HEK293 (cell line): ENCODE results near the gene PTPRCAP.

Source experiments
- CTCF ChIA-PET: fragments of 350-600 bp; formaldehyde crosslinking; extraction: SDS; loops from one replicate; lab custom pipeline; 2021; ENCODE audit warnings: antibody characterized with exemption; lab: Yijun Ruan, JAX
- POLR2A ChIA-PET: fragments of 300-600 bp; formaldehyde crosslinking; extraction: SDS; loops from one replicate; lab custom pipeline; 2020; ENCODE audit warnings: antibody characterized with exemption, inconsistent platforms; lab: Yijun Ruan, JAX
- H3K27ac ChIP-seq: fragments of 200-500 bp; sonication (Bioruptor generic); 2 replicates; pipeline ENCODE4 v1.5.1; 2014; ENCODE audit warnings: low read depth, low read length, control low read depth, inconsistent platforms; ENCODE audit errors: extremely low read depth
- H3K36me3 ChIP-seq, 2 experiments: fragments of 200-500 bp in 1 of 2; sonication (Bioruptor generic) in 1 of 2; 1 replicate in 1 of 2; 2 replicates in 1 of 2; pipeline ENCODE4 v1.5.1; 2014 to 2017; ENCODE audit warnings: inconsistent platforms in 2 of 2, low read length in 2 of 2; ENCODE audit not compliant: control insufficient read depth in 2 of 2, insufficient read depth in 1 of 2
- H3K4me1 ChIP-seq: fragments of 200-500 bp; sonication (Bioruptor generic); 2 replicates; pipeline ENCODE4 v1.5.1; 2014; ENCODE audit warnings: mild to moderate bottlenecking, low read length, inconsistent platforms; ENCODE audit not compliant: control insufficient read depth, insufficient read depth
- H3K4me3 ChIP-seq: 2 replicates; pipeline ENCODE4 v1.5.1; 2011; ENCODE audit warnings: low read depth, mild to moderate bottlenecking, control low read depth, low read length, moderate library complexity
- H3K9me3 ChIP-seq: fragments of 200-500 bp; sonication (Bioruptor generic); 2 replicates; pipeline ENCODE4 v1.5.1; 2014; ENCODE audit warnings: low read depth, low read length, inconsistent platforms; ENCODE audit not compliant: control insufficient read depth, insufficient read depth
- GLIS1 ChIP-seq: fragments of 450-650 bp; formaldehyde crosslinking; IDR thresholded peaks from 2 replicates; pipeline ENCODE4 v1.5.1; 2016; ENCODE audit warnings: missing biosample characterization, missing genetic modification characterization
- HOXD13 ChIP-seq: sonication (generic); formaldehyde crosslinking; IDR thresholded peaks from 2 replicates; pipeline ENCODE4 v1.8.0; 2022; ENCODE audit warnings: missing genetic modification reagents, borderline replicate concordance
- PATZ1 ChIP-seq: fragments of 450-650 bp; formaldehyde crosslinking; IDR thresholded peaks from 2 replicates; pipeline ENCODE4 v1.5.1; 2016; ENCODE audit warnings: missing biosample characterization, missing genetic modification characterization
- PRDM6 ChIP-seq: fragments of 450-650 bp; formaldehyde crosslinking; IDR thresholded peaks from 2 replicates; pipeline ENCODE4 v1.5.1; 2017; ENCODE audit warnings: missing biosample characterization, missing genetic modification characterization
- SP3 ChIP-seq: fragments of 450-650 bp; formaldehyde crosslinking; IDR thresholded peaks from 2 replicates; pipeline ENCODE4 v1.5.1; 2016; ENCODE audit warnings: missing biosample characterization, missing genetic modification characterization
- YY2 ChIP-seq: fragments of 450-650 bp; formaldehyde crosslinking; IDR thresholded peaks from 2 replicates; pipeline ENCODE4 v1.5.1; 2016; ENCODE audit warnings: missing biosample characterization, missing genetic modification characterization
- ZBTB21 ChIP-seq: fragments of 450-650 bp; formaldehyde crosslinking; IDR thresholded peaks from 2 replicates; pipeline ENCODE4 v1.5.1; 2017; ENCODE audit warnings: missing biosample characterization, missing genetic modification characterization
- ZNF169 ChIP-seq: fragments of 450-650 bp; formaldehyde crosslinking; IDR thresholded peaks from 2 replicates; pipeline ENCODE4 v1.5.1; 2016; ENCODE audit warnings: missing biosample characterization, missing genetic modification characterization
- ZNF175 ChIP-seq: fragments of 450-650 bp; formaldehyde crosslinking; IDR thresholded peaks from 2 replicates; pipeline ENCODE4 v1.5.1; 2016; ENCODE audit warnings: missing biosample characterization, missing genetic modification characterization
- ZNF37A ChIP-seq: fragments of 450-650 bp; IDR thresholded peaks from 2 replicates; pipeline ENCODE4 v1.5.1; 2018; ENCODE audit warnings: missing biosample characterization, missing genetic modification characterization
- ZNF473 ChIP-seq: fragments of 450-650 bp; formaldehyde crosslinking; IDR thresholded peaks from 2 replicates; pipeline ENCODE4 v1.5.1; 2017; ENCODE audit warnings: missing biosample characterization, missing genetic modification characterization
- ZNF510 ChIP-seq: fragments of 450-650 bp; formaldehyde crosslinking; IDR thresholded peaks from 2 replicates; pipeline ENCODE4 v1.5.1; 2018; ENCODE audit warnings: mild to moderate bottlenecking, missing genetic modification characterization, missing biosample characterization; ENCODE audit not compliant: insufficient replicate concordance
- ZNF596 ChIP-seq: fragments of 450-650 bp; IDR thresholded peaks from 2 replicates; pipeline ENCODE4 v1.5.0; 2018; ENCODE audit warnings: missing biosample characterization, mild to moderate bottlenecking, missing genetic modification characterization, moderate library complexity
- ZNF623 ChIP-seq: fragments of 450-650 bp; formaldehyde crosslinking; IDR thresholded peaks from 2 replicates; pipeline ENCODE4 v1.5.1; 2016; ENCODE audit warnings: missing biosample characterization, missing genetic modification characterization
- ZNF639 ChIP-seq: fragments of 450-650 bp; formaldehyde crosslinking; IDR thresholded peaks from 2 replicates; pipeline ENCODE4 v1.5.1; 2016; ENCODE audit warnings: missing biosample characterization, missing genetic modification characterization
- ZNF658 ChIP-seq: fragments of 450-650 bp; formaldehyde crosslinking; IDR thresholded peaks from 2 replicates; pipeline ENCODE4; 2016; ENCODE audit warnings: missing biosample characterization, missing genetic modification characterization
- ZNF747 ChIP-seq: fragments of 450-650 bp; formaldehyde crosslinking; IDR thresholded peaks from 2 replicates; pipeline ENCODE4 v1.5.1; 2016; ENCODE audit warnings: missing biosample characterization, missing genetic modification characterization
- ZNF837 ChIP-seq: fragments of 450-650 bp; formaldehyde crosslinking; IDR thresholded peaks from 2 replicates; pipeline ENCODE4 v1.5.1; 2016; ENCODE audit warnings: missing biosample characterization, missing genetic modification characterization
- ZSCAN4 ChIP-seq: fragments of 450-650 bp; formaldehyde crosslinking; IDR thresholded peaks from 2 replicates; pipeline ENCODE4 v1.5.1; 2017; ENCODE audit warnings: missing biosample characterization, missing genetic modification characterization
- TF ChIP-seq, protein P1 (sequence below): fragments of 450-650 bp; formaldehyde crosslinking; IDR thresholded peaks from 2 replicates; pipeline ENCODE4; 2016; ENCODE audit warnings: missing biosample characterization, missing genetic modification characterization
- TF ChIP-seq, protein P2 (sequence below): fragments of 450-650 bp; formaldehyde crosslinking; IDR thresholded peaks from 2 replicates; pipeline ENCODE4 v1.5.1; 2016; ENCODE audit warnings: missing biosample characterization, missing genetic modification characterization

Gene PTPRCAP

DNA sequence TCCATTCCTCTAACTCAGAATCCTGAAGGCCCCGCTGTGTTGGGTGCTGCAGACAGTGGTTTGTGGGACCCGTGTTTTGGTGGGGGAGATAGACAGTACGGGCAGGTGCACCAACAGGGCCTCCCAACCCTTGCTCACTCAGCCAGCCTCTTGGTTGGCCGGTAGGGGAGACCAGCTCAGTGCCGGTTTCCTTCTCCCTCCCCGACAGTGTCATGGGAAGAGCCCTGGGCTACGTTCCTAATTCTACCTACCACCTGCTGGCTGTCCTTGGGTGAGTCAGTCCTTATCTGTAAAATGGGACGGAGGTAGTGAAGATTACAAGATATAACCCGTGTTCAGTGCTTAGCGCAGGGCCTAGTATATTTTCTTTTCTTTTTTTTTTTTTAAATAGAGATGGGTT is 25.7 kb upstream of the PTPRCAP start:
- no peaks in the 10 kb centered on the region for H3K9me3 ChIP-seq
- TF ChIP-seq ZNF837 (tag by site-specific recombination) (no peak), ZNF175 (no peak), ZNF623 (no peak), ZNF658 (no peak), ZBTB21 (no peak), ZNF510 (tag by site-specific recombination) (no peak), SP3 (tag by site-specific recombination) (no peak), ZNF37A (tag by site-specific recombination) (no peak), ZNF639 (tag by site-specific recombination) (no peak), ZNF169 (tag by site-specific recombination) (no peak), ZSCAN4 (tag by site-specific recombination) (no peak), ZNF596 (tag by site-specific recombination) (no peak), PATZ1 (tag by site-specific recombination) (no peak), GLIS1 (tag by site-specific recombination) (no peak), ZNF473 (no peak), ZNF747 (tag by site-specific recombination) (no peak)
- TF ChIP-seq, protein P1, sequence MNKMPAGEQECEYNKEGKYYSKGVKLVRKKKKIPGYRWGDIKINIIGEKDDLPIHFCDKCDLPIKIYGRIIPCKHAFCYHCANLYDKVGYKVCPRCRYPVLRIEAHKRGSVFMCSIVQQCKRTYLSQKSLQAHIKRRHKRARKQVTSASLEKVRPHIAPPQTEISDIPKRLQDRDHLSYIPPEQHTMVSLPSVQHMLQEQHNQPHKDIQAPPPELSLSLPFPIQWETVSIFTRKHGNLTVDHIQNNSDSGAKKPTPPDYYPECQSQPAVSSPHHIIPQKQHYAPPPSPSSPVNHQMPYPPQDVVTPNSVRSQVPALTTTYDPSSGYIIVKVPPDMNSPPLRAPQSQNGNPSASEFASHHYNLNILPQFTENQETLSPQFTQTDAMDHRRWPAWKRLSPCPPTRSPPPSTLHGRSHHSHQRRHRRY = no peak
- TF ChIP-seq, all 188 proteins: peak for 0
- Histone ChIP-seq H3K4me3 (no peak overlapping the region), H3K36me3 (no peaks in the 10 kb centered on the region), H3K4me1 (no peaks in the 10 kb centered on the region; the same call in 1 of the 2 replicates), H3K27ac (no peak overlapping the region)
- ChIA-PET CTCF (interaction anchor here (0.6 kb wide), 1 partner anchor 34 kb away, joined by 4 read pairs; no protein-coding TSS in a partner anchor), POLR2A (interaction anchor here (0.7 kb wide), 2 partner anchors 87 to 1238 kb away, joined by 3 read pairs; no protein-coding TSS in a partner anchor)

- ChIA-PET CTCF (interaction anchor here (0.6 kb wide), 1 partner anchor 94 kb away, joined by 3 read pairs; no protein-coding TSS in a partner anchor), POLR2A (no interaction called here)
- no peaks in the 10 kb centered on the region for H3K9me3 ChIP-seq
- TF ChIP-seq, protein P2, sequence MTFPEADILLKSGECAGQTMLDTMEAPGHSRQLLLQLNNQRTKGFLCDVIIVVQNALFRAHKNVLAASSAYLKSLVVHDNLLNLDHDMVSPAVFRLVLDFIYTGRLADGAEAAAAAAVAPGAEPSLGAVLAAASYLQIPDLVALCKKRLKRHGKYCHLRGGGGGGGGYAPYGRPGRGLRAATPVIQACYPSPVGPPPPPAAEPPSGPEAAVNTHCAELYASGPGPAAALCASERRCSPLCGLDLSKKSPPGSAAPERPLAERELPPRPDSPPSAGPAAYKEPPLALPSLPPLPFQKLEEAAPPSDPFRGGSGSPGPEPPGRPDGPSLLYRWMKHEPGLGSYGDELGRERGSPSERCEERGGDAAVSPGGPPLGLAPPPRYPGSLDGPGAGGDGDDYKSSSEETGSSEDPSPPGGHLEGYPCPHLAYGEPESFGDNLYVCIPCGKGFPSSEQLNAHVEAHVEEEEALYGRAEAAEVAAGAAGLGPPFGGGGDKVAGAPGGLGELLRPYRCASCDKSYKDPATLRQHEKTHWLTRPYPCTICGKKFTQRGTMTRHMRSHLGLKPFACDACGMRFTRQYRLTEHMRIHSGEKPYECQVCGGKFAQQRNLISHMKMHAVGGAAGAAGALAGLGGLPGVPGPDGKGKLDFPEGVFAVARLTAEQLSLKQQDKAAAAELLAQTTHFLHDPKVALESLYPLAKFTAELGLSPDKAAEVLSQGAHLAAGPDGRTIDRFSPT (tag by site-specific recombination) = no peak
- TF ChIP-seq HOXD13 (CRISPR knock-in tag) (no peak), YY2 (tag by site-specific recombination) (no peak), PRDM6 (tag by site-specific recombination) (no peak)
- H3K4me1 ChIP-seq = no peaks in the 10 kb centered on the region
- no peak overlapping the region for H3K27ac ChIP-seq
- H3K36me3 ChIP-seq = no peaks in the 10 kb centered on the region
- H3K4me3 ChIP-seq = no peak overlapping the region
These were observed 20.8 kb upstream of the PTPRCAP start for GRCh38 chr11:67458266-67458665.
